Keratinocyte (primary cell): ENCODE data around the gene GDF11. TPM values are rescaled to one million over a fixed set of nuclear protein-coding genes. Genes with fewer than 3 reads are reported as not detected.

Experiments
- DNase-seq: peaks from one replicate; pipeline ENCODE4 v3.0.0-alpha.2; 2011; ENCODE audit warnings: low read depth, missing footprints, low spot score
- FAIRE-seq: peaks from 2 replicates; lab custom pipeline; 2011; peaks lifted over from hg19 to GRCh38; lab: Jason Lieb, UNC
- H2AFZ ChIP-seq: 2 replicates; pipeline ENCODE4 v1.6.0; 2012; ENCODE audit warnings: low read length, control low read depth, inconsistent platforms; ENCODE audit not compliant: control insufficient read depth
- H3K27ac ChIP-seq: 2 replicates; pipeline ENCODE4 v1.5.1; 2011; ENCODE audit warnings: low read length; ENCODE audit not compliant: control insufficient read depth, insufficient read depth
- H3K27me3 ChIP-seq: 3 replicates; pipeline ENCODE4 v1.6.0; 2011; ENCODE audit warnings: low read length; ENCODE audit not compliant: control insufficient read depth, insufficient read depth; ENCODE audit errors: extremely low read depth
- H3K36me3 ChIP-seq, 2 experiments: 2 replicates in 1 of 2; 3 replicates in 1 of 2; pipeline ENCODE4 v1.5.1; 2011; ENCODE audit warnings: low read length in 2 of 2, mild to moderate bottlenecking in 1 of 2; ENCODE audit not compliant: control insufficient read depth in 2 of 2, insufficient read depth in 2 of 2; ENCODE audit errors: extremely low read depth in 1 of 2
- H3K4me1 ChIP-seq: 3 replicates; pipeline ENCODE4 v1.5.1; 2011; ENCODE audit warnings: low read length; ENCODE audit not compliant: control insufficient read depth, insufficient read depth; ENCODE audit errors: extremely low read depth
- H3K4me2 ChIP-seq: 3 replicates; pipeline ENCODE4 v1.6.0; 2011; ENCODE audit warnings: low read depth, low read length; ENCODE audit not compliant: control insufficient read depth, insufficient read depth; ENCODE audit errors: extremely low read depth
- H3K4me3 ChIP-seq, 3 experiments: fragments of 200-600 bp in 1 of 3; sonication (generic) in 1 of 3; 2 replicates in 2 of 3; 3 replicates in 1 of 3; pipeline ENCODE4 v1.5.1; 2011 to 2016; ENCODE audit warnings: low read length in 3 of 3, mild to moderate bottlenecking in 3 of 3, control low read depth in 2 of 3, inconsistent platforms in 1 of 3, low read depth in 1 of 3, mixed read lengths in 1 of 3, mixed run types in 1 of 3, moderate library complexity in 1 of 3; ENCODE audit not compliant: control insufficient read depth in 2 of 3, insufficient read depth in 2 of 3; ENCODE audit errors: extremely low read depth in 1 of 3
- H3K79me2 ChIP-seq: 2 replicates; pipeline ENCODE4 v1.6.0; 2012; ENCODE audit warnings: low read length; ENCODE audit not compliant: control insufficient read depth, insufficient read depth
- H3K9ac ChIP-seq: 3 replicates; pipeline ENCODE4 v1.6.0; 2011; ENCODE audit warnings: low read length; ENCODE audit not compliant: control insufficient read depth, insufficient read depth; ENCODE audit errors: extremely low read depth
- H3K9me1 ChIP-seq: 3 replicates; pipeline ENCODE4 v1.6.0; 2011; ENCODE audit warnings: low read length; ENCODE audit not compliant: control insufficient read depth, insufficient read depth; ENCODE audit errors: extremely low read depth
- H3K9me3 ChIP-seq: 2 replicates; pipeline ENCODE4 v1.5.1; 2012; ENCODE audit warnings: low read depth, low read length; ENCODE audit not compliant: control insufficient read depth
- H4K20me1 ChIP-seq: 3 replicates; pipeline ENCODE4 v1.6.0; 2011; ENCODE audit warnings: low read length; ENCODE audit not compliant: control insufficient read depth, insufficient read depth; ENCODE audit errors: extremely low read depth
- EZH2 ChIP-seq: IDR thresholded peaks from one replicate; pipeline ENCODE4 v1.6.1; 2012; ENCODE audit warnings: inconsistent platforms, mild to moderate bottlenecking, low read length, moderate library complexity
- dilution Hi-C: fragments of 300-500 bp; cut with MboI; formaldehyde crosslinking; loops from one replicate; pipeline ENCODE4 v1.7.0; 2020; ENCODE audit warnings: low sequenced_read_pairs; ENCODE audit not compliant: extremely low pct_ligation_motif_present
- polyA plus RNA-seq, 5 experiments: library from polyadenylated mRNA; depleted of rRNA in 3 of 5; stranded (reverse) in 3 of 5; stranded (forward) in 1 of 5; unstranded in 1 of 5; fragments of >200 nt; gene quantifications; 1 replicate in 1 of 5; 2 replicates in 3 of 5; 3 replicates in 1 of 5; pipeline versions ENCODE4 v1.2.1 to v1.2.3, GENCODE V29; 2011 to 2012; ENCODE audit warnings: missing spikeins in 2 of 5, low read depth in 1 of 5, low replicate concordance in 1 of 5
- TF ChIP-seq, protein P1 (sequence below), 3 experiments: IDR thresholded peaks in 1 of 3; conservative IDR thresholded peaks in 1 of 3; optimal IDR thresholded peaks in 1 of 3; 2 replicates in 2 of 3; 3 replicates in 1 of 3; pipeline versions ENCODE3 to v1.5.1; 2011; ENCODE audit warnings: low read length in 3 of 3, mild to moderate bottlenecking in 3 of 3, moderate library complexity in 2 of 3, control low read depth in 1 of 3, inconsistent platforms in 1 of 3; ENCODE audit not compliant: insufficient read depth in 2 of 3; ENCODE audit errors: extremely low read depth in 1 of 3

The GDF11 gene
- polyA plus RNA-seq, 1 donor (not counting 4 experiments of a cell fraction or from before 2014, with no cell fraction given), result 2.7 TPM

DNA sequence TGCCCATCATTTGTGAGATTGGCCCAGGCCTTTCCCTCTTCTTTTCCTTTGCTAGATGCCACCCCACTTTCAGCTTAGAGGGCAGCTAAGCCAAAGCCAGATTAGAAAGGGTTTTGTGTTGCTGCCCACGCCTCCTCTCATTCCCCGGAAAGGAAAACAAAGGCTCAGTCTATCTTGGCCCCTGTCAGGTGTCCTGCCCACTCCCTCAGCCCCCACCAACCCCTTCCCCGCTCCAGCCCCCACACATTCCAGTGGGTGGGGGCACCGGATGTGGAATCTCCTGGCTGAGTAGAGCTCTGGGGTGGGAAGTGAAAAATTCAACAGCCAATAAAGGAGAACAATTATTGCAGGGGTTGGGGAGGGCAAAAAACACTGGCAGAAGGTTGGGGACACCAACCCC, 24.9 kb upstream of the GDF11 start:
- H3K9ac ChIP-seq, result no peak overlapping the region
- no peak for FAIRE-seq

DNA sequence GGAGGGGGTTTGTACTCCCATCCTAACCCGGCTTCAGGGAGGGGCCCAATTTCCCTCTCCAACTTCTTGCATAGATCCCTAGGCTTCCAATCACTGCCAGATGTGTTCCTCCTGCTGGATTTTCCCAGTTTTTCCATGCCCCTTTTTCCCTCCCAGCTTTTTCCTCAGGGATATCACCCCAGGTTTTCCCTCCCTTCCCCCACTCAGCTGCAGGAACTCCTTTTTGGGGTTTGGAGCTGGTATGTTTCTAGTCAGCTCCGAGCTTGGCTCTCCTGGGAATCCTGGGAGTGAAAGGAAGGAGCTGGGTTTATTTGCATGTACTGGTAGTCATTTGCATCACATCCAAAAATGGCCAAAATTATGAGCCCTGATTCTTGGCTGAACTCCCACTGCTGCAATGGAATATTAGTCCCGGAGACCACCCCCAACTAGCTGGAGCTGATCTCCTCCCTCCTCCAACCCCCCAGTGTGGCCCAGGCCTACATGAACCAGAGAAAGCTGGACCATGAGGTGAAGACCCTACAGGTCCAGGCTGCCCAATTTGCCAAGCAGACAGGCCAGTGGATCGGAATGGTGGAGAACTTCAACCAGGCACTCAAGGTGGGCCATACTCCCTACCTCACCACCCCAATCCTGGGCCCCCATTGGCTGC, 24.2 kb upstream of the GDF11 start:
- dilution Hi-C loops, result no loop called here
- no peaks in the 10 kb centered on the region for H3K9me1 ChIP-seq
- peaks cover 0 to 3% of the 10 kb centered on the region in 2 experiments for H3K36me3 ChIP-seq
- no peaks in the 10 kb centered on the region for H3K9me3 ChIP-seq
- TF ChIP-seq EZH2, result no peak
- TF ChIP-seq, protein P1, sequence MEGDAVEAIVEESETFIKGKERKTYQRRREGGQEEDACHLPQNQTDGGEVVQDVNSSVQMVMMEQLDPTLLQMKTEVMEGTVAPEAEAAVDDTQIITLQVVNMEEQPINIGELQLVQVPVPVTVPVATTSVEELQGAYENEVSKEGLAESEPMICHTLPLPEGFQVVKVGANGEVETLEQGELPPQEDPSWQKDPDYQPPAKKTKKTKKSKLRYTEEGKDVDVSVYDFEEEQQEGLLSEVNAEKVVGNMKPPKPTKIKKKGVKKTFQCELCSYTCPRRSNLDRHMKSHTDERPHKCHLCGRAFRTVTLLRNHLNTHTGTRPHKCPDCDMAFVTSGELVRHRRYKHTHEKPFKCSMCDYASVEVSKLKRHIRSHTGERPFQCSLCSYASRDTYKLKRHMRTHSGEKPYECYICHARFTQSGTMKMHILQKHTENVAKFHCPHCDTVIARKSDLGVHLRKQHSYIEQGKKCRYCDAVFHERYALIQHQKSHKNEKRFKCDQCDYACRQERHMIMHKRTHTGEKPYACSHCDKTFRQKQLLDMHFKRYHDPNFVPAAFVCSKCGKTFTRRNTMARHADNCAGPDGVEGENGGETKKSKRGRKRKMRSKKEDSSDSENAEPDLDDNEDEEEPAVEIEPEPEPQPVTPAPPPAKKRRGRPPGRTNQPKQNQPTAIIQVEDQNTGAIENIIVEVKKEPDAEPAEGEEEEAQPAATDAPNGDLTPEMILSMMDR (optimal IDR thresholded peaks at IDR 0.05 in 1 of 3, IDR thresholded peaks at IDR 0.05 in 1 of 3, conservative IDR thresholded peaks at IDR 0.05 in 1 of 3; ENCODE audit: extremely low read depth in 1 of 3, insufficient read depth in 2 of 3, low read length in 3 of 3), result no peak
- no peak for DNase-seq
- no peaks in the 10 kb centered on the region for H3K79me2 ChIP-seq
- H2AFZ ChIP-seq, result no peak overlapping the region
- no peak overlapping the region for H3K4me2 ChIP-seq
- no peak overlapping the region for H3K4me3 ChIP-seq
- no peaks in the 10 kb centered on the region for H4K20me1 ChIP-seq
- H3K27ac ChIP-seq, result no peak overlapping the region
- H3K9ac ChIP-seq, result no peak overlapping the region
- peaks cover 38% of the 10 kb centered on the region for H3K4me1 ChIP-seq
- no peaks in the 10 kb centered on the region for H3K27me3 ChIP-seq
- no peak for FAIRE-seq

More for the DNA sequence above, 24.9 kb upstream of the GDF11 start:
- TF ChIP-seq, protein P1 (optimal IDR thresholded peaks at IDR 0.05 in 1 of 3, IDR thresholded peaks at IDR 0.05 in 1 of 3, conservative IDR thresholded peaks at IDR 0.05 in 1 of 3; ENCODE audit: extremely low read depth in 1 of 3, insufficient read depth in 2 of 3, low read length in 3 of 3), result no peak
- TF ChIP-seq EZH2, result no peak
- no peaks in the 10 kb centered on the region for H3K9me1 ChIP-seq
- DNase-seq, result no peak
- H3K79me2 ChIP-seq, result no peaks in the 10 kb centered on the region
- dilution Hi-C loops, result no loop called here
- no peaks in the 10 kb centered on the region for H4K20me1 ChIP-seq
- peak overlapping the region; percentile 71 for H3K4me2 ChIP-seq
- H3K4me1 ChIP-seq, result peaks cover 41% of the 10 kb centered on the region
- no peaks in the 10 kb centered on the region for H3K36me3 ChIP-seq
- no peak overlapping the region for H3K4me3 ChIP-seq
- H3K9me3 ChIP-seq, result no peaks in the 10 kb centered on the region
- H3K27me3 ChIP-seq, result no peaks in the 10 kb centered on the region
- H2AFZ ChIP-seq, result no peak overlapping the region
- no peak overlapping the region for H3K27ac ChIP-seq
